HG03159 (cell line): ENCODE measurements around the gene MANBA.

Experiments used
- ATAC-seq: cut with Tn5 transposase; IDR thresholded peaks from one replicate; pipeline ENCODE4 v1.9.1; 2021; ENCODE audit warnings: mild to moderate bottlenecking, moderate library complexity; ENCODE audit not compliant: unreplicated experiment

Gene MANBA

GRCh38 chr4:102683881-102684609, 76.7 kb downstream of the MANBA start:
- ATAC-seq, result no peak

GRCh38 chr4:102678695-102679335, 82.0 kb downstream of the MANBA start:
- ATAC-seq, result no peak

DNA sequence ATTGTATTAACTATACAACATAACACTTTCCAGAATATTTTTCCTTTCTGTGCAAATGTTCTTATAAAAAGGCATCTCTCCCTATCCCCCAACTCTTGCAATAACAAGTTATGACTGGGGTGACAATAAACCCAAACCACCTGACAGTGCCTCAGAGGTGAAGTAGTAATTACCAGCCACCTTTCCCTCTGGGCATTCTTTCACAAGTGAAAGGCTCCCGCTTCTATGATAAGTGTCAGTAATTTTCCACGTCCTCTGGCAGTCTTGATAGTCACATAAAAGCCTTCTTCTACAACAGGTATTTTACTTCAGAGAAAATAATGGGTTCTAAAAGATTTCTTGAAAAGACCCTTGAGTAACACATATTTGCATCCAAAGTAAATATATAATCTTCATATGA, 82.7 kb downstream of the MANBA start:
- ATAC-seq, result no peak

DNA sequence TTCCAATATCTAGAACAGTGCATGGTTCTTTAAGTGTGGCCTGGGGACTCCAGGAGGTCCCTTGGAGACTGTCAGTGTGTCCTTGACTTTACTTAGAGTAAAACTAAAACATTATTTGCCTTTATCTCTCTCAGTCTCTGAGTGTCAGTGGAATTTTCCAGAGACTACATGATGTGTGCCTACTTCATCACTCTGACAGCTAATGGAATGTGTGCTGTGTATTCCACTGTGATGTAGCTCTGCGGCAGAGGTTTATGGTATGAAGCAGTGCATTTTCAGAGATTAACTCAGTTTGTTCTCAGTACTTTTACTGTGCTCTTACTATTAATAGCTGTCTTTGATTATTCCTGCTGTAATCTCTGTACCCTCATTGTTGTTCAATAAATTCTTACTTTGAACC, 85.6 kb downstream of the MANBA start:
- ATAC-seq, result no peak

DNA sequence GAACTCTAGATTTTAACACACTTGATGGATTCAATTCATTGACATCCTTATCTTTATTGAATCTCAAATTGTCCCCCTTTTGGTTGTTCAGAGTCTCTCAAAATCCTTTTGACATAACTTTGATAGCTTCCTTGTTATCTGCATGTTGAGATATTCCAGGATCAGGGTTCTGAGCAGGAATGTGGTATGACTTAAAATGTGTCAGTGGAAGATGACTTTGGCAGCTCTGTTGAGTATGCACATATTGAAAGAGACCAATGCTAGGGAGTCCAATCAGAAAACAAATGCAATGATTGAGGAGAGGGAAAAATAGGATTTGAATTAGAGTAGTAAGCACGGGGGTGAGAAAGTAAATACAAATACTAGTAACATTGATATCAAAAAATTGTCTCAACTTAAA, 93.8 kb downstream of the MANBA start:
- no peak for ATAC-seq

DNA sequence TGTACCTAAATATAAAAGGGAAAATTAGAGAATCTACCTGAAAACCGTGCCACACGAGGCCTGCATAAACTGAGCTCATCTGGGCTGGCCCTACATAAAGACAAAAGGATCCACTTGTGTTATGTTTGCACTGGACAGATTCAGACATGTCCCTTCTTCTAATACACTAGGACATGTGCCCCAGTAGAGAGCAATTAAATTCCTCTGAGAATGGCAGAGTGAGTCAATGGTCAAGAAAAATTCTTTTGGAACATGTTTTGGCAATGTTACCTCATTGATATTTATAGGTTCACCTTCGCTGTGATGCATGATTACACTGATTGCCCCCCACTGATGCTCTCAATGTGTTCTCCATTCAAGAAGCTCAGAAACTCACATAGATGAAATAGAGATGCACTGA, 95.2 kb downstream of the MANBA start:
- ATAC-seq, result no peak

DNA sequence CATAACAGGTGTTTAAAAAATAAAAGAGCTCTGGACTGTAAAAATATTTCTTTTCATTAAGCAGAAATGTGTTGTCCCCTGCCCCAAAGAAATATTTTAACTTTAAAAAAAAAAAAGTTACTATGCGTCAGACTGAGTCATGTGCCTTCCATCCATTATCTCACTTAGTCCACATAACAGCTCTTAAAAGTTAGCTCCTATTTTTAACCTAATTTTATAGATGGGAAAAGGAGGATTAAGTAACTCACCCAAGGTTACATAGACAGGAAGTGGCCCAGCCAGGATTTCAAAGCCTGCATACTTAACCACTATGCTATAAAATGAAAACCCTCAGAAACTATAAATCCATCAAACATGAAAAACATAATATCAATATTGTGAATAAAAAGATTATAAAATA, 97.7 kb downstream of the MANBA start:
- ATAC-seq, result no peak

GRCh38 chr4:102657206-102657605, 103.6 kb downstream of the MANBA start:
- ATAC-seq, result no peak

- ATAC-seq, result no peak
Observed at GRCh38 chr4:102647117-102647516, 113.7 kb downstream of the MANBA start.

- no peak for ATAC-seq
Observed at GRCh38 chr4:102642631-102643298, 118.0 kb downstream of the MANBA start.

DNA sequence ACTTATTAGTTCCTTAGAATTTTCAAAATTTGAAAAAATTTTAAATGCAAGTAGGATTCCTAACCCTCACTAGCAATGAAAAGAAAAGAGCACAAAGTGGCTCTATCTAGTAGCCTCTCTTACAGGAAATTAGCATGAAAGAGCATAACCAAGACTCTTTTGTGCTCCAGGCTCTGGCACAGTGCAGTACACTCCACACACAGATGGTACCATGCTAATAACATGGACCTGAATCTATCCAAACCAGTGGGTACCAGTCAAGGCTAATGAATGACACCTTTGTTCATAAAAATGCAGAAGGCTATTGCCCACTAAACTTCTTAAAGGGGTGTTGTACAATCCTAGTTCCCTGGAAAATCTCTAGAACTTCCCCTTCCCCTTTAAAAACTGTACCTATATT, 119.0 kb downstream of the MANBA start:
- no peak for ATAC-seq

- no peak for ATAC-seq
Observed at GRCh38 chr4:102640669-102641068, 120.1 kb downstream of the MANBA start.

GRCh38 chr4:102639598-102639997, 121.2 kb downstream of the MANBA start:
- no peak for ATAC-seq

DNA sequence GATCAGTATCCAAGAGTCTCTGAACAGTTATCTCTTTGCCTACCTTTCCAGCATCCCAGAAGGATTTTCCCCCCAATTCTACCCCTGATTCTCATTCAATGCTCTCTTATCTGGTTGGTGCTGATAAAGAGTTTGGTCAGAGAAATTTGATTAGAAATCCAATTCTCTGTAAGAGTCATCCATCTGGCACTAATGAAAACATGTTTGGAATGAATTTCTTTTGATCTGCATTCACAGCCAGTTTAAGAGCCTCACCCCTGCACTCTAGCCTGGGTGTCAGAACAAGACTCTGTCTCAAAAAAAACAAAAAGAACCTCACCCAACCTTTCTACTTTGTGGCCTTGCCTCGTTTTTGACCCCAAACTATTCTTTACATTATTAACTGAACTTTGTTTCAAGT, 122.1 kb downstream of the MANBA start:
- ATAC-seq, result no peak

GRCh38 chr4:102637391-102637790, 123.4 kb downstream of the MANBA start:
- no peak for ATAC-seq

DNA sequence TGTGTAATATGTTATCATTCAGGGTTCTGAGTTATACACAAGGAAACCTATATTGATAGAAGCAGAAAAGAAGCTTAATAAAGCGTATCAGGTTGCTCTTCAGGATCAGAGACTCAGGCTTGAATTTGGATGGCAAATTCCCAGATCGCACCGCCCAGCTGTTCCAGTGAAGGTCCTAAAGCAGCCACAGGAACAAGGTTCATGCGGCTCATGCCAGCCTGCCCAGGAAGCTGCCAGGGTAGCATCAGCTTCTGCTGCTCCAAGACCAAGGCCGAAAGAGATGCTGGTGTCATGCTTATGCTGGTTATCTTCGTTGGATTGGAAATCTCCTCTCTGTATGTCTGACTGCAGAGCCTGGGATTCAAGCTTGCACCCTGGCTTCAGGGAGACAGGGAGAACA, 127.7 kb downstream of the MANBA start:
- no peak for ATAC-seq

DNA sequence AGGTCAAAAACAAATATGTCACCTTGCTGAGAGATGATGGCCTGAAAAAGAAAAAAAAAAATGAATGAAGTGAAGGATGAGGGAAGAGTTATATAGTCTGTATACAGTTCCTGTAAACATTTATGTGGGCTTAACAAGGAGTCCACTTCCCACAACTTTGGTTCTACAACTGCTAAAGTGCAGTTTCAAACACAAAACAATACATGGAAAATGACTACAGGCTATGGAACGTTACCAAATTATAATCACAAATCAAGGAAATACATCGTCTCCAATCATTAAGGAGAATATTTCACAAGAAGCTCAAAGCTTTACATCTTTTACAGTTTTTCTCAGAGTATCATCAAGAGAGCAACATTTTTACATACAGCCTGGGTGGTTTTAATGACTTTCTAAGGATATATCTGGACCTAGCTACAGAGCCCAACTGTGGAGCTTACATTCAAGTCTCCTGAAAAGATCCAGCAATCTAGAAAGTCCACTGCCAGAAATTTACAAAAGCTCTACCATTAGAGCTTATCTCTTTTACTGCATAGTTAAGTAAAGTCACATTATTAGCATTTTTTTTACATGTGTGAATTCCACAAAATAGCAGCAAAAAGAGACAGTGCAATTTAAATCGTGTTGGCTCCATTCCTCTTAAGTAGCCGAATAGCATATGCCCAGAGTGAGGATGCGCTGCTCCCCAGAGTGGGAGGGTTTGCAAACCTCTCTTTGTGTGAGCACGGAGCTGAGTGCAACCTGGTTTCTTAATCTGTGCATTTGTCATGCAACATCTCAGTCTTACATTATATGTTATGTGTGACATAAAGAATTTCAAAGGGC, 128.3 kb downstream of the MANBA start:
- no peak for ATAC-seq

DNA sequence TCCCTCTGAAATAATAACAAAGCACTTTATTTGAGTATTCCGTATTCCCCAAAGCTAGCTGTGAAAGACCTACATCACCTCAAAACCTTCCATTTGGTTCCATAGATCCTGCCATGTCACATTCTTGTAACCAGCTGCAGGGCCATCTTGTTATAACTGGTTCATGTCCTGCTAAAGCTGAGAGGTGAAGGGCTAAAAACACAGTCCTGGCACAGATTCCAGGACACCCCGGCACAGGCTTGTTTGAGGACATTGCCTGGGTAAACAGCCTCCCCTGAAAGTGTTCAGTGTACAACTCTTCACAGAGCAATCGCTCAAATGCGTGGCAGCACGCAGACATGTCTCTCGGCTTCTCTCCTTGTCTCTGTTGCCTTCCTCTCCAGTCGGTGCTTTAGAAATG, 129.2 kb downstream of the MANBA start:
- no peak for ATAC-seq

GRCh38 chr4:102629673-102630072, 131.1 kb downstream of the MANBA start:
- ATAC-seq, result no peak

DNA sequence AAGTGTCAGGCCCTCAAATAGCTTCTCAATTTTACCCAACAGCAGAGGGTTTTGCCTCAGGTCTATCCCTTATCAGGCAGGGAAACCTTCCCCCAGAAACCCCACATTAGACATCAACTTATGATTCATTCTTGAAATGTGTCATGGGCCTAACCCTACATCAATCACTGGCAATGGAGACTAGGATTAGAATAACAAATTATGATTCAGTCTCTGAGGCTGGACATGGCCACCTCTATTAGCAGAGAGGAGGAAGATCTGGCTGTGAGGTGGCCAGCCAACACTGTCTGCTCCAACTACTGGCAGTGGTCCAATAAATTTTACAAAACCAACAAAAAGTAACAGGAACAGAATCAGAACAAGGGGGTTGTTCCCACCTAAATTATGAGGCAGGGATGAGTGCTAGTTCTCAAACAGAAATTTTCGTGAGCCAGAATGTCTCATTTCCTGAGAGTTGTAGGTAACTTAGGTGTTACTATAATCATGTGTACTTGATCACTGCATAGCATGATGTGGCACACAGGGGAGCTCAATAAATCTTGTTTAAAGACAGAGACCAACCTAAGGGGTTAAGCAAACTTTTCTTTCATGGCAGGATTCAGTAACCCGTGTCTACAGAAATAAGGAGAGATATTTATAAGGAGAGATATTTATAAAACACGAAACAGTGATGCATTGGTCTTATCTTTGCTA, 132.8 kb downstream of the MANBA start:
- ATAC-seq, result no peak
